Eye (tissue), 1 donor: Measurements from ENCODE around the gene GALNT17.
"Not testable (repeated sequence)": the region's sequence is repeated elsewhere in the genome, so short reads cannot be mapped to it uniquely, and the experiment has no call there.

ENCODE experiments used
- DNase-seq: peaks from one replicate; pipeline ENCODE4 v3.0.0-alpha.2; 2015

GALNT17 gene

GRCh38 chr7:71707041-71707440 lies 575.1 kb downstream of the GALNT17 start:
- DNase-seq: no peak

- no peak for DNase-seq
These were observed 576.8 kb downstream of the GALNT17 start for GRCh38 chr7:71708710-71709109.

GRCh38 chr7:71710442-71710841 lies 578.5 kb downstream of the GALNT17 start:
- no peak for DNase-seq

- no peak for DNase-seq
These were observed 580.8 kb downstream of the GALNT17 start for GRCh38 chr7:71712653-71713180.

- DNase-seq: no peak
These were observed 584.7 kb downstream of the GALNT17 start for GRCh38 chr7:71716690-71717089.

- no peak for DNase-seq
These were observed 586.6 kb downstream of the GALNT17 start for GRCh38 chr7:71718563-71718962.

- DNase-seq: no peak
These were observed 589.8 kb downstream of the GALNT17 start for GRCh38 chr7:71721742-71722141.

GRCh38 chr7:71723859-71724258 lies 591.9 kb downstream of the GALNT17 start:
- DNase-seq: no peak

- DNase-seq: no peak
These were observed 595.4 kb downstream of the GALNT17 start for GRCh38 chr7:71727347-71727746.

- no peak for DNase-seq
These were observed 599.8 kb downstream of the GALNT17 start for GRCh38 chr7:71731740-71732139.

- peak; percentile 96 for DNase-seq
These were observed 601.3 kb downstream of the GALNT17 start for GRCh38 chr7:71733107-71733870.

GRCh38 chr7:71735961-71736556 lies 604.1 kb downstream of the GALNT17 start:
- peak; percentile 95 for DNase-seq

GRCh38 chr7:71737931-71738540 lies 606.1 kb downstream of the GALNT17 start:
- DNase-seq: not testable (repeated sequence)

GRCh38 chr7:71739520-71740173 lies 607.7 kb downstream of the GALNT17 start:
- DNase-seq: peak; percentile 25

- DNase-seq: no peak
These were observed 608.2 kb downstream of the GALNT17 start for GRCh38 chr7:71740174-71740560.

GRCh38 chr7:71746006-71746405 lies 614.1 kb downstream of the GALNT17 start:
- no peak for DNase-seq

- DNase-seq: no peak
These were observed 618.3 kb downstream of the GALNT17 start for GRCh38 chr7:71750290-71750689.

GRCh38 chr7:71752171-71752935 lies 620.4 kb downstream of the GALNT17 start:
- peak; percentile 78 for DNase-seq

GRCh38 chr7:71753236-71753635 lies 621.3 kb downstream of the GALNT17 start:
- no peak for DNase-seq

- DNase-seq: no peak
These were observed 622.2 kb downstream of the GALNT17 start for GRCh38 chr7:71753956-71754664.

- no peak for DNase-seq
These were observed 622.9 kb downstream of the GALNT17 start for GRCh38 chr7:71754828-71755227.

- DNase-seq: no peak
These were observed 629.4 kb downstream of the GALNT17 start for GRCh38 chr7:71761336-71761735.
